Kidney epithelial cell (primary cell): ENCODE data around the gene ZNF749. TPM values are rescaled to one million over a fixed set of nuclear protein-coding genes. Genes with fewer than 3 reads are reported as not detected.

Experiments used
- DNase-seq: peaks from one replicate; pipeline ENCODE4 v3.0.0-alpha.2; 2010; ENCODE audit warnings: low read depth
- H3K27me3 ChIP-seq: 2 replicates; pipeline ENCODE4 v1.6.0; 2011; ENCODE audit warnings: low read length; ENCODE audit not compliant: control insufficient read depth, insufficient read depth
- H3K36me3 ChIP-seq: 2 replicates; pipeline ENCODE4 v1.5.1; 2011; ENCODE audit warnings: low read length; ENCODE audit not compliant: control insufficient read depth, insufficient read depth
- H3K4me3 ChIP-seq: 2 replicates; pipeline ENCODE4 v1.5.1; 2011; ENCODE audit warnings: low read depth, mild to moderate bottlenecking, control low read depth, low read length
- CTCF ChIP-seq: IDR thresholded peaks from 2 replicates; pipeline ENCODE4 v1.5.1; 2011; ENCODE audit warnings: mild to moderate bottlenecking, moderate library complexity, low read length, control low read depth, inconsistent platforms; ENCODE audit not compliant: insufficient read depth, poor library complexity, severe bottlenecking
- total RNA-seq: library from RNA; depleted of rRNA; stranded (reverse); fragments of >200 nt; gene quantifications from 2 replicates; pipeline ENCODE4 v1.2.3, GENCODE V29; 2015

The ZNF749 gene
- total RNA-seq, 1 donor from 2014 or later = 14.3 TPM

GRCh38 chr19:57443121-57443696 is 8.1 kb downstream of the ZNF749 start:
- peaks cover 2% of the 10 kb centered on the region for H3K36me3 ChIP-seq
- no peaks in the 10 kb centered on the region for H3K27me3 ChIP-seq
- H3K4me3 ChIP-seq = no peak overlapping the region
- no peak for DNase-seq
- no peak for TF ChIP-seq CTCF

- TF ChIP-seq CTCF = no peak
- no peak overlapping the region for H3K4me3 ChIP-seq
- no peak for DNase-seq
- H3K36me3 ChIP-seq = no peaks in the 10 kb centered on the region
- no peaks in the 10 kb centered on the region for H3K27me3 ChIP-seq
Measured at GRCh38 chr19:57452307-57452706, 17.2 kb downstream of the ZNF749 start.

GRCh38 chr19:57465680-57466381 is 30.7 kb downstream of the ZNF749 start:
- DNase-seq = no peak
- Histone ChIP-seq H3K4me3 (no peak overlapping the region), H3K27me3 (no peaks in the 10 kb centered on the region), H3K36me3 (no peaks in the 10 kb centered on the region)
- peak; percentile 7 for TF ChIP-seq CTCF

- TF ChIP-seq CTCF = no peak
- H3K27me3 ChIP-seq = no peaks in the 10 kb centered on the region
Measured at GRCh38 chr19:57466489-57466888, 31.4 kb downstream of the ZNF749 start.

GRCh38 chr19:57473646-57474045 is 38.5 kb downstream of the ZNF749 start:
- Histone ChIP-seq H3K4me3 (no peak overlapping the region), H3K27me3 (no peaks in the 10 kb centered on the region), H3K36me3 (peaks cover 8% of the 10 kb centered on the region)
- no peak for TF ChIP-seq CTCF
- no peak for DNase-seq

More at GRCh38 chr19:57466489-57466888, 31.4 kb downstream of the ZNF749 start:
- Histone ChIP-seq H3K4me3 (no peak overlapping the region), H3K36me3 (no peaks in the 10 kb centered on the region)
- DNase-seq = no peak
